Ovary (tissue), 3 donors: ENCODE results near the gene TMCO4.

Source experiments
- CTCF ChIP-seq, 3 donors: fragments of 450-650 bp in 2 of 3; fragments of 200-600 bp in 1 of 3; IDR thresholded peaks; one replicate each; pipeline versions ENCODE4 v1.5.1 to v1.8.0; 2016 to 2022; ENCODE audit warnings: antibody characterized with exemption in 3 of 3, mild to moderate bottlenecking in 1 of 3
- EP300 ChIP-seq: sonication (generic); formaldehyde crosslinking; IDR thresholded peaks from one replicate; pipeline ENCODE4 v1.6.1; 2017; ENCODE audit warnings: antibody characterized with exemption
- POLR2A ChIP-seq: fragments of 450-650 bp; IDR thresholded peaks from one replicate; pipeline ENCODE4 v1.6.1; 2017; ENCODE audit warnings: antibody characterized with exemption, mild to moderate bottlenecking, moderate library complexity
- donor health status: DM: no; HTN: no; CAD: no.

- TF ChIP-seq CTCF (IDR thresholded peaks at IDR 0.05) (no peak), POLR2A (no peak), EP300 (no peak)
Measured at GRCh38 chr1:19705464-19705863, 94.3 kb downstream of the TMCO4 start.
